IMR-90 (cell line): ENCODE measurements around the gene GRIN2A.

Experiments
- CEBPB ChIP-seq: IDR thresholded peaks from 2 replicates; pipeline ENCODE4 v1.6.1; 2012; ENCODE audit warnings: low read depth, low read length, improper control_type of control experiment
- FOS ChIP-seq: fragments of 150-350 bp; IDR thresholded peaks from 2 replicates; pipeline ENCODE4 v1.6.1; 2016; ENCODE audit warnings: low read depth, low read length
- MAFK ChIP-seq: IDR thresholded peaks from 2 replicates; pipeline ENCODE4 v1.6.1; 2012; ENCODE audit warnings: low read depth, low read length, improper control_type of control experiment
- MXI1 ChIP-seq: IDR thresholded peaks from 2 replicates; pipeline ENCODE4 v1.6.1; 2012; ENCODE audit warnings: low read depth, mild to moderate bottlenecking, low read length, moderate library complexity, borderline replicate concordance
- NFE2L2 ChIP-seq: fragments of 150-350 bp; IDR thresholded peaks from 2 replicates; pipeline ENCODE4 v1.6.1; 2016; ENCODE audit warnings: low read depth, mild to moderate bottlenecking, low read length
- POLR2A ChIP-seq: IDR thresholded peaks from 2 replicates; pipeline ENCODE4 v1.6.1; 2012; ENCODE audit warnings: mild to moderate bottlenecking, low read depth, low read length
- RAD21 ChIP-seq: IDR thresholded peaks from 2 replicates; pipeline ENCODE4 v1.6.1; 2012; ENCODE audit warnings: low read length, improper control_type of control experiment
- RCOR1 ChIP-seq: IDR thresholded peaks from 2 replicates; pipeline ENCODE4 v1.6.1; 2012; ENCODE audit warnings: mild to moderate bottlenecking, low read length, improper control_type of control experiment; ENCODE audit not compliant: insufficient replicate concordance
- RFX5 ChIP-seq: IDR thresholded peaks from 2 replicates; pipeline ENCODE4 v1.8.0; 2012; ENCODE audit warnings: low read depth, mild to moderate bottlenecking, low read length, moderate library complexity
- SMC3 ChIP-seq: fragments of 150-350 bp; IDR thresholded peaks from 2 replicates; pipeline ENCODE4 v1.6.1; 2016; ENCODE audit warnings: low read depth, mild to moderate bottlenecking, antibody characterized with exemption, low read length, moderate library complexity
- TF ChIP-seq, protein P1 (sequence below): conservative IDR thresholded peaks from 2 replicates; pipeline ENCODE4 v1.5.1; 2012; ENCODE audit warnings: mild to moderate bottlenecking, low read depth, low read length, improper control_type of control experiment
- TF ChIP-seq, protein P2 (sequence below): fragments of 150-350 bp; IDR thresholded peaks from 2 replicates; pipeline ENCODE4 v1.6.1; 2017; ENCODE audit warnings: mild to moderate bottlenecking, antibody characterized with exemption, low read length, low read depth
- TF ChIP-seq, protein P3 (sequence below): fragments of 150-350 bp; IDR thresholded peaks from 2 replicates; pipeline ENCODE4 v1.6.1; 2016; ENCODE audit warnings: low read depth, mild to moderate bottlenecking, low read length, moderate library complexity, borderline replicate concordance

DNA sequence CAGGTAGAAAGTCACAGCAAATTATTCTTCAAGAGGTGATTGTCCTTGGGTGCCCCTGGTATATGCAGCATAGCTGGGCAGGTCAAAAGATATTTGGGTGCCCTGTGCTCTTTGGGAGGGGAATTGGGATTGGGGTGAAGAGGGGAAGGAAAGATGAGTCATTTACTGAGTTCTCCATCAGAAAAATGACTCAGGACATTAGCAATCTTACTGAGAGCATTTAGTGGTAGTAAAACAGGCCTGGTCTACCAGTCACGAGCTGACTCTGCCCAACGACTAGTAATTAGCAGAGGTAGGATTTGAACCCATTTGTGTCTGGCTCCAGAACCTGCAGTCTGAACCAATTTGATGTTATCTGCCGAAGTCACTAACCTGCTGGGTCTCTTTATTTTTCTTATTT, 6.0 kb upstream of the GRIN2A start:
- TF ChIP-seq RCOR1 (no peak), POLR2A (no peak), CEBPB (no peak), RAD21 (no peak), RFX5 (no peak), MXI1 (no peak), FOS (no peak), MAFK (no peak), SMC3 (no peak), NFE2L2 (no peak)
- TF ChIP-seq, protein P1, sequence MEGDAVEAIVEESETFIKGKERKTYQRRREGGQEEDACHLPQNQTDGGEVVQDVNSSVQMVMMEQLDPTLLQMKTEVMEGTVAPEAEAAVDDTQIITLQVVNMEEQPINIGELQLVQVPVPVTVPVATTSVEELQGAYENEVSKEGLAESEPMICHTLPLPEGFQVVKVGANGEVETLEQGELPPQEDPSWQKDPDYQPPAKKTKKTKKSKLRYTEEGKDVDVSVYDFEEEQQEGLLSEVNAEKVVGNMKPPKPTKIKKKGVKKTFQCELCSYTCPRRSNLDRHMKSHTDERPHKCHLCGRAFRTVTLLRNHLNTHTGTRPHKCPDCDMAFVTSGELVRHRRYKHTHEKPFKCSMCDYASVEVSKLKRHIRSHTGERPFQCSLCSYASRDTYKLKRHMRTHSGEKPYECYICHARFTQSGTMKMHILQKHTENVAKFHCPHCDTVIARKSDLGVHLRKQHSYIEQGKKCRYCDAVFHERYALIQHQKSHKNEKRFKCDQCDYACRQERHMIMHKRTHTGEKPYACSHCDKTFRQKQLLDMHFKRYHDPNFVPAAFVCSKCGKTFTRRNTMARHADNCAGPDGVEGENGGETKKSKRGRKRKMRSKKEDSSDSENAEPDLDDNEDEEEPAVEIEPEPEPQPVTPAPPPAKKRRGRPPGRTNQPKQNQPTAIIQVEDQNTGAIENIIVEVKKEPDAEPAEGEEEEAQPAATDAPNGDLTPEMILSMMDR: no peak
- TF ChIP-seq, protein P2, sequence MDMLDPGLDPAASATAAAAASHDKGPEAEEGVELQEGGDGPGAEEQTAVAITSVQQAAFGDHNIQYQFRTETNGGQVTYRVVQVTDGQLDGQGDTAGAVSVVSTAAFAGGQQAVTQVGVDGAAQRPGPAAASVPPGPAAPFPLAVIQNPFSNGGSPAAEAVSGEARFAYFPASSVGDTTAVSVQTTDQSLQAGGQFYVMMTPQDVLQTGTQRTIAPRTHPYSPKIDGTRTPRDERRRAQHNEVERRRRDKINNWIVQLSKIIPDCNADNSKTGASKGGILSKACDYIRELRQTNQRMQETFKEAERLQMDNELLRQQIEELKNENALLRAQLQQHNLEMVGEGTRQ: no peak
- TF ChIP-seq, protein P3, sequence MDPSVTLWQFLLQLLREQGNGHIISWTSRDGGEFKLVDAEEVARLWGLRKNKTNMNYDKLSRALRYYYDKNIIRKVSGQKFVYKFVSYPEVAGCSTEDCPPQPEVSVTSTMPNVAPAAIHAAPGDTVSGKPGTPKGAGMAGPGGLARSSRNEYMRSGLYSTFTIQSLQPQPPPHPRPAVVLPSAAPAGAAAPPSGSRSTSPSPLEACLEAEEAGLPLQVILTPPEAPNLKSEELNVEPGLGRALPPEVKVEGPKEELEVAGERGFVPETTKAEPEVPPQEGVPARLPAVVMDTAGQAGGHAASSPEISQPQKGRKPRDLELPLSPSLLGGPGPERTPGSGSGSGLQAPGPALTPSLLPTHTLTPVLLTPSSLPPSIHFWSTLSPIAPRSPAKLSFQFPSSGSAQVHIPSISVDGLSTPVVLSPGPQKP: no peak
